ENCODE results near the gene GNAQ.

DNA sequence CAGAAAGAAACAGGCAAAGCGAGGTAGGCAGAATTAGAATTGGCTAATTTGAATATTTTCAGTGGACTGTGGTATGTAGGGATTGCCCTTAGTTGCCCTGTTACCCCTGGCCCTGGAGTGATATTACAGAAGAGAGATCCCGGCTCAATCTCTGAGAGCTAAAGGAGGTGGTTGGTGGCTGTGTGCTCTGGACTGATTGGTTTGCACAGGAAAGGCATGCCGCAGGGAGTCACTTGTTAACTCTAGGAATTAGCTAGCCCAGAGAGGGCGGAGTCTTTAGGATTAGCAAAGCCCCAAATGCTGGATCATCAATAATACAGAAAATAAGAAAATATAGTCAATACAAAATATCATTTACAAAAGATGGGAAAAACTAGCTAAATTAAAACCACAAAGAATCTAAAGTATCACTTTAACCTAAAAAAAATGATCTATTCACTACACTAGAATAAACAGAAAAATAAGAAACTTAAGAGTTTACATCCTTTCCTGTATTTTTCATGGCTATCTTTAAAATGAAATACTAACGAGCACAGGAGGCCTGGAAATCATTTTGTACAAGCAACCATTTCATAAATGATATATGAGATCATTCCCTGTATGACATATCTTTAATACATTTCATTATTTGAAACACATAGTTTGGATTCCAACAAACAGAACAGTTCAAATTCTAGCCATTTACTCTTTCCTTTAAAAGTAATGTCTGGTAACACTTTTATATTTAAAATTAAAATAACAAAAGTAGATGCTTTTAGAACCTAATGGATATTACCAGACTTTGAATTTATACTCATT lies 71.1 kb downstream of the GNAQ start:
- TF ChIP-seq, protein P1, sequence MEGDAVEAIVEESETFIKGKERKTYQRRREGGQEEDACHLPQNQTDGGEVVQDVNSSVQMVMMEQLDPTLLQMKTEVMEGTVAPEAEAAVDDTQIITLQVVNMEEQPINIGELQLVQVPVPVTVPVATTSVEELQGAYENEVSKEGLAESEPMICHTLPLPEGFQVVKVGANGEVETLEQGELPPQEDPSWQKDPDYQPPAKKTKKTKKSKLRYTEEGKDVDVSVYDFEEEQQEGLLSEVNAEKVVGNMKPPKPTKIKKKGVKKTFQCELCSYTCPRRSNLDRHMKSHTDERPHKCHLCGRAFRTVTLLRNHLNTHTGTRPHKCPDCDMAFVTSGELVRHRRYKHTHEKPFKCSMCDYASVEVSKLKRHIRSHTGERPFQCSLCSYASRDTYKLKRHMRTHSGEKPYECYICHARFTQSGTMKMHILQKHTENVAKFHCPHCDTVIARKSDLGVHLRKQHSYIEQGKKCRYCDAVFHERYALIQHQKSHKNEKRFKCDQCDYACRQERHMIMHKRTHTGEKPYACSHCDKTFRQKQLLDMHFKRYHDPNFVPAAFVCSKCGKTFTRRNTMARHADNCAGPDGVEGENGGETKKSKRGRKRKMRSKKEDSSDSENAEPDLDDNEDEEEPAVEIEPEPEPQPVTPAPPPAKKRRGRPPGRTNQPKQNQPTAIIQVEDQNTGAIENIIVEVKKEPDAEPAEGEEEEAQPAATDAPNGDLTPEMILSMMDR (IDR thresholded peaks at IDR 0.05) = no peak
- no peak for TF ChIP-seq POLR2A (IDR thresholded peaks at IDR 0.05)

All from body of pancreas (tissue), 4 donors.